PC-3 (cell line): Measurements from ENCODE around the gene YY1.

ENCODE experiments used
- EZH2 ChIP-seq: fragments of 300-600 bp; sonication (generic); IDR thresholded peaks from one replicate; pipeline ENCODE4 v1.6.1; 2017; ENCODE audit warnings: antibody characterized with exemption, mild to moderate bottlenecking, low read length; ENCODE audit not compliant: unreplicated experiment
- EZH2phosphoT487 ChIP-seq: fragments of 300-600 bp; sonication (generic); IDR thresholded peaks from 2 replicates; pipeline ENCODE4 v1.6.1; 2018; ENCODE audit warnings: mild to moderate bottlenecking, antibody characterized with exemption, low read length, borderline replicate concordance
- TF ChIP-seq, protein P1 (sequence below): fragments of 300-600 bp; sonication (generic); conservative IDR thresholded peaks from 2 replicates; pipeline ENCODE4 v1.5.1; 2017; ENCODE audit warnings: antibody characterized with exemption, low read depth, mild to moderate bottlenecking, low read length

DNA sequence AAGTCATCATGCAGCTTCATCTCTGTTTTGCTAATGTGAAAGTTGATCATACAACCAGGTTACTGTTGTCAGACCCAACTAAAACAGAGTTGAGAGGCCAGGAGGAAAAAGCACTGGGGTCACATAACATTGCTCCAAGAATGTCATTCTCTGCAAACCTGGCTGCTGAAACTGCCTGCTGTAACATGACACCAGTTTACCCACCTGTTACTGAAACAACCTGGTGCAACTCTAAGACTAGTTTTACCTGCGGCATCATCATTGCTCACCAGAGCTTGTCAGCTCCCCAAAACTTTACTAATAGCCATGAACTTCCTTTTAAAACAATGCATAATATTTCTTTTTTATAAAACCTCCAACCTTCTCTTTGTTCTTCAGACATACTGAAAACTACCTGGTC, 48.8 kb upstream of the YY1 start:
- TF ChIP-seq EZH2phosphoT487 (no peak), EZH2 (no peak)
- TF ChIP-seq, protein P1, sequence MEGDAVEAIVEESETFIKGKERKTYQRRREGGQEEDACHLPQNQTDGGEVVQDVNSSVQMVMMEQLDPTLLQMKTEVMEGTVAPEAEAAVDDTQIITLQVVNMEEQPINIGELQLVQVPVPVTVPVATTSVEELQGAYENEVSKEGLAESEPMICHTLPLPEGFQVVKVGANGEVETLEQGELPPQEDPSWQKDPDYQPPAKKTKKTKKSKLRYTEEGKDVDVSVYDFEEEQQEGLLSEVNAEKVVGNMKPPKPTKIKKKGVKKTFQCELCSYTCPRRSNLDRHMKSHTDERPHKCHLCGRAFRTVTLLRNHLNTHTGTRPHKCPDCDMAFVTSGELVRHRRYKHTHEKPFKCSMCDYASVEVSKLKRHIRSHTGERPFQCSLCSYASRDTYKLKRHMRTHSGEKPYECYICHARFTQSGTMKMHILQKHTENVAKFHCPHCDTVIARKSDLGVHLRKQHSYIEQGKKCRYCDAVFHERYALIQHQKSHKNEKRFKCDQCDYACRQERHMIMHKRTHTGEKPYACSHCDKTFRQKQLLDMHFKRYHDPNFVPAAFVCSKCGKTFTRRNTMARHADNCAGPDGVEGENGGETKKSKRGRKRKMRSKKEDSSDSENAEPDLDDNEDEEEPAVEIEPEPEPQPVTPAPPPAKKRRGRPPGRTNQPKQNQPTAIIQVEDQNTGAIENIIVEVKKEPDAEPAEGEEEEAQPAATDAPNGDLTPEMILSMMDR, result no peak
